DND-41 (cell line): Measurements from ENCODE around the gene EDA.

Experiments used
- EZH2 ChIP-seq: IDR thresholded peaks from 3 replicates; pipeline ENCODE4 v1.6.1; 2012; ENCODE audit warnings: borderline replicate concordance, low read depth, mild to moderate bottlenecking, moderate library complexity, low read length, inconsistent platforms; ENCODE audit not compliant: severe bottlenecking
- TF ChIP-seq, protein P1 (sequence below): IDR thresholded peaks from 2 replicates; pipeline ENCODE4 v1.5.1; 2012; ENCODE audit warnings: borderline replicate concordance, low read length, moderate library complexity, mild to moderate bottlenecking; ENCODE audit not compliant: poor library complexity, severe bottlenecking; ENCODE audit errors: extremely low read depth

DNA sequence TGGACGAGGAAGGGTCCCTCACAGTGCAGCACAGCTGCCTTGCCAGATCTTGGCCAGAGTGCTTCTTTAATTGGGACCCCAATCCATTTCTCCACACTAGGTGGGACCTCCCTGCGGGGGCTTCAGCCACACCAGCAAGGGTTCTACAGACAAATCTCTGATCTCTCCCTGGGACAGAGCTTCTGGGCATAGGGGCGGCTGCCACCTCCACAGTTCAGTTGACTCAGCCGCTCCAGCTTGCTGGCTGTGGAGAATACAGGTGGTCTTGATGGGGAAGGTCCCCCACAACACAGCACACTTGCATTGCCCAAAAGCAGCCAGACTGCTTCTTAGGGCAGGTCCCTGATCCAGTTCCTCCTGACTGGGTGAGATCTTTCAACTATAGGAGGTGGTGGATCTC is 199.6 kb downstream of the EDA start:
- TF ChIP-seq, protein P1, sequence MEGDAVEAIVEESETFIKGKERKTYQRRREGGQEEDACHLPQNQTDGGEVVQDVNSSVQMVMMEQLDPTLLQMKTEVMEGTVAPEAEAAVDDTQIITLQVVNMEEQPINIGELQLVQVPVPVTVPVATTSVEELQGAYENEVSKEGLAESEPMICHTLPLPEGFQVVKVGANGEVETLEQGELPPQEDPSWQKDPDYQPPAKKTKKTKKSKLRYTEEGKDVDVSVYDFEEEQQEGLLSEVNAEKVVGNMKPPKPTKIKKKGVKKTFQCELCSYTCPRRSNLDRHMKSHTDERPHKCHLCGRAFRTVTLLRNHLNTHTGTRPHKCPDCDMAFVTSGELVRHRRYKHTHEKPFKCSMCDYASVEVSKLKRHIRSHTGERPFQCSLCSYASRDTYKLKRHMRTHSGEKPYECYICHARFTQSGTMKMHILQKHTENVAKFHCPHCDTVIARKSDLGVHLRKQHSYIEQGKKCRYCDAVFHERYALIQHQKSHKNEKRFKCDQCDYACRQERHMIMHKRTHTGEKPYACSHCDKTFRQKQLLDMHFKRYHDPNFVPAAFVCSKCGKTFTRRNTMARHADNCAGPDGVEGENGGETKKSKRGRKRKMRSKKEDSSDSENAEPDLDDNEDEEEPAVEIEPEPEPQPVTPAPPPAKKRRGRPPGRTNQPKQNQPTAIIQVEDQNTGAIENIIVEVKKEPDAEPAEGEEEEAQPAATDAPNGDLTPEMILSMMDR = no peak
- no peak for TF ChIP-seq EZH2
